CD14-positive monocyte (primary cell): ENCODE data around the gene DNAJC6. TPM values are rescaled to one million over a fixed set of nuclear protein-coding genes. Genes with fewer than 3 reads are reported as not detected.

ENCODE experiments used
- DNase-seq, 3 donors: peaks; one replicate each; pipeline ENCODE4 v3.0.0-alpha.2; 2011 to 2022
- H2AFZ ChIP-seq: 2 replicates; pipeline ENCODE4 v1.6.0; 2012; ENCODE audit warnings: mild to moderate bottlenecking, low read depth, low read length, inconsistent platforms; ENCODE audit not compliant: insufficient read depth, poor library complexity, severe bottlenecking
- H3K27ac ChIP-seq, 2 donors: 1 replicate in 1 of 2; 2 replicates in 1 of 2; pipeline ENCODE4 v1.5.1; 2012 to 2013; ENCODE audit warnings: low read length in 2 of 2, control low read depth in 1 of 2, inconsistent platforms in 1 of 2, low read depth in 1 of 2, mild to moderate bottlenecking in 1 of 2
- H3K27me3 ChIP-seq, 2 donors: one replicate each; pipeline versions ENCODE4 v1.6.0 to v1.6.1; 2011 to 2013; ENCODE audit warnings: low read length in 2 of 2; ENCODE audit not compliant: control insufficient read depth in 2 of 2, insufficient read depth in 2 of 2
- H3K36me3 ChIP-seq, 2 donors: replicated peaks in 1 of 2; 1 replicate in 1 of 2; 2 replicates in 1 of 2; pipeline versions ENCODE4 v1.5.1 to v1.6.1; 2012 to 2013; ENCODE audit warnings: low read length in 2 of 2, control low read depth in 1 of 2, inconsistent platforms in 1 of 2, mild to moderate bottlenecking in 1 of 2; ENCODE audit not compliant: insufficient read depth in 2 of 2, control insufficient read depth in 1 of 2
- H3K4me1 ChIP-seq, 2 donors: 1 replicate in 1 of 2; 2 replicates in 1 of 2; pipeline versions ENCODE4 v1.5.1 to v1.6.1; 2012 to 2013; ENCODE audit warnings: low read length in 2 of 2, control low read depth in 1 of 2, inconsistent platforms in 1 of 2, mild to moderate bottlenecking in 1 of 2, moderate library complexity in 1 of 2; ENCODE audit not compliant: insufficient read depth in 2 of 2, control insufficient read depth in 1 of 2
- H3K4me2 ChIP-seq: replicated peaks from 2 replicates; pipeline ENCODE3; 2012; ENCODE audit warnings: low read length, moderate library complexity, mild to moderate bottlenecking; ENCODE audit not compliant: poor library complexity, severe bottlenecking; ENCODE audit errors: extremely low read depth
- H3K4me3 ChIP-seq, 3 experiments: fragments of 200-600 bp in 1 of 3; sonication (generic) in 1 of 3; replicated peaks in 1 of 3; 1 replicate in 2 of 3; 2 replicates in 1 of 3; pipeline ENCODE4 v1.5.1; 2011 to 2013; ENCODE audit warnings: low read length in 3 of 3, mild to moderate bottlenecking in 3 of 3, control low read depth in 2 of 3, low read depth in 2 of 3, inconsistent platforms in 1 of 3, moderate library complexity in 1 of 3
- H3K79me2 ChIP-seq: 2 replicates; pipeline ENCODE4 v1.6.0; 2012; ENCODE audit warnings: mild to moderate bottlenecking, control low read depth, inconsistent platforms, low read length, moderate library complexity; ENCODE audit not compliant: insufficient read depth
- H3K9ac ChIP-seq: 2 replicates; pipeline ENCODE4 v1.6.0; 2017; ENCODE audit warnings: low read length, mild to moderate bottlenecking; ENCODE audit not compliant: insufficient read depth, poor library complexity, severe bottlenecking
- H3K9me3 ChIP-seq, 2 donors: replicated peaks in 1 of 2; 1 replicate in 1 of 2; 2 replicates in 1 of 2; pipeline versions ENCODE4 v1.5.1 to v1.6.1; 2012 to 2013; ENCODE audit warnings: low read length in 2 of 2, control low read depth in 1 of 2; ENCODE audit not compliant: control insufficient read depth in 1 of 2, insufficient read depth in 1 of 2
- H4K20me1 ChIP-seq: 2 replicates; pipeline ENCODE4 v1.6.0; 2012; ENCODE audit warnings: mild to moderate bottlenecking, low read length, control low read depth, moderate library complexity; ENCODE audit not compliant: insufficient read depth
- H3K27ac Mint-ChIP-seq, 7 donors: one replicate each; pipeline ENCODE4 v1.8.0; 2020; ENCODE audit warnings: mild to moderate bottlenecking in 7 of 7, mixed read lengths in 7 of 7, moderate library complexity in 6 of 7, inconsistent platforms in 2 of 7
- H3K27me3 Mint-ChIP-seq, 3 donors: one replicate each; pipeline ENCODE4 v1.8.0; 2021 to 2022; ENCODE audit warnings: low read depth in 3 of 3, mild to moderate bottlenecking in 3 of 3, mixed read lengths in 3 of 3, moderate library complexity in 3 of 3, inconsistent platforms in 1 of 3
- H3K36me3 Mint-ChIP-seq, 2 donors: one replicate each; pipeline ENCODE4 v1.8.0; 2020; ENCODE audit warnings: mixed read lengths in 2 of 2, inconsistent platforms in 1 of 2, mild to moderate bottlenecking in 1 of 2
- H3K4me1 Mint-ChIP-seq: one replicate; pipeline ENCODE4 v1.8.0; 2020; ENCODE audit warnings: mild to moderate bottlenecking, mixed read lengths
- H3K4me3 Mint-ChIP-seq, 2 donors: one replicate each; pipeline ENCODE4 v1.8.0; 2020; ENCODE audit warnings: mild to moderate bottlenecking in 2 of 2, mixed read lengths in 2 of 2, moderate library complexity in 1 of 2
- H3K9me3 Mint-ChIP-seq, 7 donors: one replicate each; pipeline ENCODE4 v1.8.0; 2020 to 2022; ENCODE audit warnings: mixed read lengths in 7 of 7, mild to moderate bottlenecking in 6 of 7, moderate library complexity in 6 of 7, inconsistent platforms in 2 of 7
- WGBS: methylation state at CpG from one replicate; pipeline ENCODE4 v1.1.5; 2013; ENCODE audit warnings: missing lambda C conversion rate; ENCODE audit not compliant: insufficient coverage; 5-methylcytosine and 5-hydroxymethylcytosine counted together
- intact Hi-C, 2 donors: fragments of 100-400 bp; cut with micrococcal nuclease; formaldehyde crosslinking; loops; one replicate each; pipeline versions ENCODE4 v1.15.0 to v1.15.1; 2023
- polyA plus RNA-seq, 3 donors: library from polyadenylated mRNA; depleted of rRNA in 1 of 3; unstranded in 2 of 3; stranded (reverse) in 1 of 3; fragments of 300-500 nt in 2 of 3; fragments of >200 nt in 1 of 3; fragmentation: Illumina TruSeq in 2 of 3; gene quantifications; 1 replicate in 2 of 3; 2 replicates in 1 of 3; pipeline ENCODE4 v1.2.3, GENCODE V29; 2012 to 2021
- TF ChIP-seq, protein P1 (sequence below): fragments of 200-600 bp; IDR thresholded peaks from one replicate; pipeline ENCODE4 v1.8.0; 2022; ENCODE audit warnings: antibody characterized with exemption, mild to moderate bottlenecking

The DNAJC6 gene
- polyA plus RNA-seq, 3 donors = 0.05 TPM; not detected in 2

DNA sequence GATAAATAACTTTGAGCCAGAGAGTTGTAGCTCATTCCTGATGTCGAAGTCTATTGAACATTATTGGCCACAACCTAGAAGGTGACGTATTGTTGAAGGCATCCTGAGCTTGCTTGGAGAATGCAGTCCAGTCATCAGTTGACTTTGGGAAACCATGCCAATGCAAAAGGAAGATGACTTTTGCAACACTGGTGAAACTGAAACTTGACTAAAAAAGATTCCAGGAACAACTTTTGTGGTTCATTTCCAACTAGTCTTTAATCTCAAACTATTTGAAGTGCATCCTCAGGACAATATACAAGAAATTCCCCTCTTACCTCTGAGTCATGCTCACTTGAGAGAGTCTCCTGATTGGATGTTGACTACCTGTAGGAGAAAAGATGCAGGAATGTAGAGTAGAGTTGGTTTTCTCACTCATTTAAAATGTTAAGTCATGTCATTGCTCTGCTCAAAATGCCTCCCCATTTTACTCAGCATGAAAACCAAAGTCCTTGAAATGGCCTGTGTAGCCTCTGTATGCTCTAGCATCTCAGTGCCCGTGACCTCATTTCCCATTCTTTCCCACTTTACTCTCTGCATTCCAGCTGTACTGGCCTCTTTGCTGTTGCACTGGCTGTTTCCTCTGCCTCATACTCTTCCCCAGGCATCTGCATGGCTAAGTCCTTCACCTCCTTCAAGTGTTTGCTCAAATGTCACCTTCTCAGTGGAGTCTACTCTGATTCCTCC, 86.7 kb downstream of the DNAJC6 start:
- H3K9ac ChIP-seq = no peak overlapping the region
- H4K20me1 ChIP-seq = no peaks in the 10 kb centered on the region
- no peaks in the 10 kb centered on the region for H3K36me3 Mint-ChIP-seq
- peaks cover 0 to 1% (median 0%) of the 10 kb centered on the region in 3 donors for H3K27me3 Mint-ChIP-seq
- intact Hi-C loops = no loop called here
- no peak overlapping the region for H3K4me2 ChIP-seq
- H3K4me1 ChIP-seq = peaks cover 5% of the 10 kb centered on the region in 2 donors
- H3K27me3 ChIP-seq = no peaks in the 10 kb centered on the region
- no peaks in the 10 kb centered on the region for H3K36me3 ChIP-seq
- no peak overlapping the region for H3K4me3 Mint-ChIP-seq
- no peaks in the 10 kb centered on the region for H3K79me2 ChIP-seq
- no peaks in the 10 kb centered on the region for H3K9me3 Mint-ChIP-seq
- H3K27ac ChIP-seq = no peak overlapping the region
- TF ChIP-seq, protein P1, sequence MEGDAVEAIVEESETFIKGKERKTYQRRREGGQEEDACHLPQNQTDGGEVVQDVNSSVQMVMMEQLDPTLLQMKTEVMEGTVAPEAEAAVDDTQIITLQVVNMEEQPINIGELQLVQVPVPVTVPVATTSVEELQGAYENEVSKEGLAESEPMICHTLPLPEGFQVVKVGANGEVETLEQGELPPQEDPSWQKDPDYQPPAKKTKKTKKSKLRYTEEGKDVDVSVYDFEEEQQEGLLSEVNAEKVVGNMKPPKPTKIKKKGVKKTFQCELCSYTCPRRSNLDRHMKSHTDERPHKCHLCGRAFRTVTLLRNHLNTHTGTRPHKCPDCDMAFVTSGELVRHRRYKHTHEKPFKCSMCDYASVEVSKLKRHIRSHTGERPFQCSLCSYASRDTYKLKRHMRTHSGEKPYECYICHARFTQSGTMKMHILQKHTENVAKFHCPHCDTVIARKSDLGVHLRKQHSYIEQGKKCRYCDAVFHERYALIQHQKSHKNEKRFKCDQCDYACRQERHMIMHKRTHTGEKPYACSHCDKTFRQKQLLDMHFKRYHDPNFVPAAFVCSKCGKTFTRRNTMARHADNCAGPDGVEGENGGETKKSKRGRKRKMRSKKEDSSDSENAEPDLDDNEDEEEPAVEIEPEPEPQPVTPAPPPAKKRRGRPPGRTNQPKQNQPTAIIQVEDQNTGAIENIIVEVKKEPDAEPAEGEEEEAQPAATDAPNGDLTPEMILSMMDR = no peak
- H2AFZ ChIP-seq = no peak overlapping the region
- no peak overlapping the region for H3K4me3 ChIP-seq
- H3K9me3 ChIP-seq = no peaks in the 10 kb centered on the region
- H3K4me1 Mint-ChIP-seq = peaks cover 14% of the 10 kb centered on the region
- WGBS = 70% methylated on average over 3 of the region's 3 CpGs
- H3K27ac Mint-ChIP-seq = peak overlapping the region in 1 of 7 donors; percentile 61
- peak in 2 of 3 donors; percentile 6 to 20 for DNase-seq

- Histone ChIP-seq H3K4me2 (no peak overlapping the region), H3K27ac (no peak overlapping the region), H3K9ac (no peak overlapping the region), H4K20me1 (no peaks in the 10 kb centered on the region), H3K27me3 (no peaks in the 10 kb centered on the region), H2AFZ (no peak overlapping the region), H3K36me3 (no peaks in the 10 kb centered on the region), H3K79me2 (no peaks in the 10 kb centered on the region), H3K4me1 (peaks cover 5% of the 10 kb centered on the region in 2 donors), H3K4me3 (no peak overlapping the region), H3K9me3 (no peaks in the 10 kb centered on the region)
- no peak overlapping the region for H3K4me3 Mint-ChIP-seq
- peaks cover 16% of the 10 kb centered on the region for H3K4me1 Mint-ChIP-seq
- DNase-seq = no peak
- H3K9me3 Mint-ChIP-seq = no peaks in the 10 kb centered on the region
- H3K36me3 Mint-ChIP-seq = no peaks in the 10 kb centered on the region
- TF ChIP-seq, protein P1 = no peak
- H3K27ac Mint-ChIP-seq = no peak overlapping the region
- no CpG with 5 or more reads among the region's 1 CpG for WGBS
- intact Hi-C loops = no loop called here
- peaks cover 0 to 1% (median 0%) of the 10 kb centered on the region in 3 donors for H3K27me3 Mint-ChIP-seq
Observed at GRCh38 chr1:65398083-65398482, 88.7 kb downstream of the DNAJC6 start.
